Endothelial cell of umbilical vein (primary cell): ENCODE results near the gene EME2. TPM values are rescaled to one million over a fixed set of nuclear protein-coding genes. Genes with fewer than 3 reads are reported as not detected.

Source experiments
- BruUV-seq: library from RNA; stranded (reverse); fragments of 400-500 nt; replicated peaks from 2 replicates; lab custom pipeline; 2021; lab: Mats Ljungman, UMichigan
- CTCF ChIA-PET: fragments of 300-600, 350-600 bp; sonication (Branson Sonifier 250); formaldehyde crosslinking; loops from one replicate; lab custom pipeline; 2021; ENCODE audit warnings: antibody characterized with exemption, inconsistent platforms; lab: Charles Lee
- POLR2A ChIA-PET: fragments of 300-600, 350-600 bp; sonication (Branson Sonifier 250); formaldehyde crosslinking; loops from one replicate; lab custom pipeline; 2021; ENCODE audit warnings: antibody characterized with exemption, inconsistent platforms; lab: Charles Lee
- DNase-seq: peaks from one replicate; pipeline ENCODE4 v3.0.0-alpha.2; 2011; ENCODE audit warnings: low read depth, low spot score
- FAIRE-seq: peaks from 2 replicates; lab custom pipeline; 2011; peaks lifted over from hg19 to GRCh38; lab: Jason Lieb, UNC
- H2AFZ ChIP-seq: 2 replicates; pipeline ENCODE4 v1.6.0; 2012; ENCODE audit warnings: low read depth, low read length, control low read depth, inconsistent platforms
- H3K27ac ChIP-seq: 2 replicates; pipeline ENCODE4 v1.5.1; 2011; ENCODE audit warnings: low read depth, mild to moderate bottlenecking, control low read depth, low read length, moderate library complexity; ENCODE audit not compliant: insufficient read depth
- H3K27me3 ChIP-seq, 2 experiments: 2 replicates each; pipeline versions ENCODE4 v1.6.0 to v1.6.1; 2011; ENCODE audit warnings: low read length in 2 of 2, mixed read lengths in 1 of 2; ENCODE audit not compliant: control insufficient read depth in 2 of 2, insufficient read depth in 2 of 2
- H3K36me3 ChIP-seq, 2 experiments: 2 replicates in 1 of 2; 3 replicates in 1 of 2; pipeline ENCODE4 v1.5.1; 2011; ENCODE audit warnings: low read length in 2 of 2, mild to moderate bottlenecking in 1 of 2, moderate library complexity in 1 of 2; ENCODE audit not compliant: control insufficient read depth in 2 of 2, insufficient read depth in 2 of 2; ENCODE audit errors: extremely low read depth in 1 of 2
- H3K4me1 ChIP-seq: 3 replicates; pipeline ENCODE4 v1.5.1; 2011; ENCODE audit warnings: mild to moderate bottlenecking, low read length; ENCODE audit not compliant: control insufficient read depth, insufficient read depth; ENCODE audit errors: extremely low read depth
- H3K4me2 ChIP-seq: 2 replicates; pipeline ENCODE4 v1.6.1; 2011; ENCODE audit warnings: low read length, control low read depth, mixed read lengths; ENCODE audit not compliant: insufficient read depth
- H3K4me3 ChIP-seq, 3 experiments: fragments of 200-600 bp in 1 of 3; sonication (generic), shearing (Covaris generic) in 1 of 3; replicated peaks in 1 of 3; 2 replicates each; pipeline ENCODE4 v1.5.1; 2011 to 2016; ENCODE audit warnings: control low read depth in 3 of 3, low read length in 3 of 3, mild to moderate bottlenecking in 2 of 3, inconsistent platforms in 1 of 3, low read depth in 1 of 3, moderate library complexity in 1 of 3; ENCODE audit not compliant: insufficient read depth in 1 of 3
- H3K79me2 ChIP-seq: 2 replicates; pipeline ENCODE4 v1.6.0; 2012; ENCODE audit warnings: low read length, inconsistent platforms; ENCODE audit not compliant: control insufficient read depth, insufficient read depth
- H3K9ac ChIP-seq: replicated peaks from 2 replicates; pipeline ENCODE3; 2011; ENCODE audit warnings: low read length, control low read depth; ENCODE audit not compliant: insufficient read depth; ENCODE audit errors: extremely low read depth
- H3K9me1 ChIP-seq: replicated peaks from 3 replicates; pipeline ENCODE4 v1.6.0; 2011; ENCODE audit warnings: mild to moderate bottlenecking, low read length; ENCODE audit not compliant: control insufficient read depth, insufficient read depth; ENCODE audit errors: extremely low read depth
- H3K9me3 ChIP-seq: replicated peaks from 2 replicates; pipeline ENCODE4 v1.5.1; 2012; ENCODE audit warnings: low read length, inconsistent platforms; ENCODE audit not compliant: control insufficient read depth, insufficient read depth
- H4K20me1 ChIP-seq: replicated peaks from 2 replicates; pipeline ENCODE3; 2011; ENCODE audit warnings: mild to moderate bottlenecking, low read length; ENCODE audit not compliant: control insufficient read depth, insufficient read depth; ENCODE audit errors: extremely low read depth
- EZH2 ChIP-seq: IDR thresholded peaks from 2 replicates; pipeline ENCODE4 v1.6.1; 2012; ENCODE audit warnings: borderline replicate concordance, low read depth, mild to moderate bottlenecking, moderate library complexity, low read length, inconsistent platforms; ENCODE audit not compliant: severe bottlenecking
- FOS ChIP-seq: IDR thresholded peaks from 2 replicates; pipeline ENCODE4 v1.6.1; 2011; ENCODE audit warnings: mild to moderate bottlenecking, low read length, moderate library complexity, borderline replicate concordance; ENCODE audit not compliant: insufficient read depth
- GATA2 ChIP-seq: IDR thresholded peaks from 2 replicates; pipeline ENCODE4 v1.7.0; 2011; ENCODE audit warnings: low read depth, mild to moderate bottlenecking, moderate library complexity, mixed read lengths, low read length; ENCODE audit not compliant: insufficient read length, insufficient read depth
- JUN ChIP-seq: IDR thresholded peaks from 2 replicates; pipeline ENCODE4 v1.6.1; 2011; ENCODE audit warnings: borderline replicate concordance, low read depth; ENCODE audit not compliant: insufficient read length, insufficient read depth
- MYC ChIP-seq: IDR thresholded peaks from one replicate; pipeline ENCODE4 v1.6.1; 2011; ENCODE audit warnings: mild to moderate bottlenecking, low read depth, low read length
- POLR2A ChIP-seq: IDR thresholded peaks from 2 replicates; pipeline ENCODE4 v1.6.1; 2012; ENCODE audit warnings: low read depth, mild to moderate bottlenecking, control low read depth, low read length
- POLR2AphosphoS5 ChIP-seq: IDR thresholded peaks from 2 replicates; pipeline ENCODE4 v1.6.1; 2012; ENCODE audit warnings: low read depth, mild to moderate bottlenecking, control low read depth, low read length, moderate library complexity; ENCODE audit not compliant: insufficient read depth
- dilution Hi-C: fragments of 300-500 bp; cut with MboI; formaldehyde crosslinking; loops from one replicate; pipeline ENCODE4 v1.15.0; 2019; ENCODE audit warnings: low sequenced_read_pairs; ENCODE audit not compliant: extremely low pct_ligation_motif_present
- intact Hi-C: fragments of 100-400 bp; cut with micrococcal nuclease; formaldehyde crosslinking; loops from one replicate; pipeline ENCODE4 v1.10.0; 2022
- polyA plus RNA-seq, 4 experiments: library from polyadenylated mRNA; depleted of rRNA in 3 of 4; stranded (reverse) in 3 of 4; unstranded in 1 of 4; fragments of >200 nt; gene quantifications; 2 replicates each; pipeline versions ENCODE4 v1.2.1 to v1.2.3, GENCODE V29; 2011 to 2012; ENCODE audit warnings: missing spikeins in 1 of 4
- total RNA-seq: library from RNA; stranded (reverse); gene quantifications from 2 replicates; pipeline ENCODE4 v1.2.3, GENCODE V29; 2021
- TF ChIP-seq, protein P1 (sequence below), 2 donors: IDR thresholded peaks; 1 replicate in 1 of 2; 2 replicates in 1 of 2; pipeline ENCODE4 v1.5.1; 2011; ENCODE audit warnings: low read length in 2 of 2, mild to moderate bottlenecking in 2 of 2, moderate library complexity in 2 of 2, control low read depth in 1 of 2, inconsistent platforms in 1 of 2, low read depth in 1 of 2; ENCODE audit not compliant: insufficient read depth in 1 of 2; ENCODE audit errors: extremely low read depth in 1 of 2
- TF ChIP-seq, protein P2 (sequence below): IDR thresholded peaks from 2 replicates; pipeline ENCODE4 v1.6.1; 2011; ENCODE audit not compliant: insufficient read depth, insufficient read length

EME2 gene
- total and polyA plus RNA-seq, 2 donors (not counting 3 experiments of a cell fraction or from before 2014, with no cell fraction given), result 9.7 to 21.4 TPM

DNA sequence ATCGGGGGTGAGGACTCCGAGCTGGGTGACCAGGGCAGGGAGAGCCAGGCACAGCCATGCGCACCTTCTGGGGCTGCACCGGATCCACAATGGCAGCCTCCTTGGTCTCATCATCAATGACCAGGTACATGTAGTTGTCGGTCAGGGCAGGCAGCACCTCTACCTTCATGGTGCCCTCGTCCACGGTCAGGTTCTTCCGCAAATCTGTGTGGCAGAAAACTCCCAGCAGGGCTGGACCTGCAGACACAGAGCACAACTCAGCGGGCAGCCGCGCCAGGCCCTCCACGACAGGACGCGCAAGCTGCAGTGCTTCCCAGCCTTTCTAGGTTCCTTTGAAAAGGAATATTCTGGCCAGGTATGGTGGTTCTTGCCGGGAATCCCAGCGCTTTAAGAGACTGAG, 50.2 kb downstream of the EME2 start:
- TF ChIP-seq GATA2, result no peak
- TF ChIP-seq, protein P1, sequence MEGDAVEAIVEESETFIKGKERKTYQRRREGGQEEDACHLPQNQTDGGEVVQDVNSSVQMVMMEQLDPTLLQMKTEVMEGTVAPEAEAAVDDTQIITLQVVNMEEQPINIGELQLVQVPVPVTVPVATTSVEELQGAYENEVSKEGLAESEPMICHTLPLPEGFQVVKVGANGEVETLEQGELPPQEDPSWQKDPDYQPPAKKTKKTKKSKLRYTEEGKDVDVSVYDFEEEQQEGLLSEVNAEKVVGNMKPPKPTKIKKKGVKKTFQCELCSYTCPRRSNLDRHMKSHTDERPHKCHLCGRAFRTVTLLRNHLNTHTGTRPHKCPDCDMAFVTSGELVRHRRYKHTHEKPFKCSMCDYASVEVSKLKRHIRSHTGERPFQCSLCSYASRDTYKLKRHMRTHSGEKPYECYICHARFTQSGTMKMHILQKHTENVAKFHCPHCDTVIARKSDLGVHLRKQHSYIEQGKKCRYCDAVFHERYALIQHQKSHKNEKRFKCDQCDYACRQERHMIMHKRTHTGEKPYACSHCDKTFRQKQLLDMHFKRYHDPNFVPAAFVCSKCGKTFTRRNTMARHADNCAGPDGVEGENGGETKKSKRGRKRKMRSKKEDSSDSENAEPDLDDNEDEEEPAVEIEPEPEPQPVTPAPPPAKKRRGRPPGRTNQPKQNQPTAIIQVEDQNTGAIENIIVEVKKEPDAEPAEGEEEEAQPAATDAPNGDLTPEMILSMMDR (IDR thresholded peaks at IDR 0.05; ENCODE audit: extremely low read depth in 1 of 2, insufficient read depth in 1 of 2, low read depth in 1 of 2, low read length in 2 of 2), result no peak
- TF ChIP-seq, protein P2, sequence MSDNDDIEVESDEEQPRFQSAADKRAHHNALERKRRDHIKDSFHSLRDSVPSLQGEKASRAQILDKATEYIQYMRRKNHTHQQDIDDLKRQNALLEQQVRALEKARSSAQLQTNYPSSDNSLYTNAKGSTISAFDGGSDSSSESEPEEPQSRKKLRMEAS, result no peak
- no peak for TF ChIP-seq MYC
- TF ChIP-seq JUN, result no peak
- no peak for TF ChIP-seq POLR2AphosphoS5
- TF ChIP-seq POLR2A, result no peak
- no peak for TF ChIP-seq EZH2
- no peak for TF ChIP-seq FOS
- Histone ChIP-seq H3K9ac (no peak overlapping the region), H3K27ac (no peak overlapping the region), H3K9me3 (no peaks in the 10 kb centered on the region), H2AFZ (no peak overlapping the region), H3K27me3 (no peaks in the 10 kb centered on the region), H3K4me3 (no peak overlapping the region), H3K9me1 (no peaks in the 10 kb centered on the region), H3K36me3 (peaks cover 0 to 23% of the 10 kb centered on the region in 2 experiments), H3K79me2 (peaks cover 8% of the 10 kb centered on the region), H3K4me1 (peaks cover 5% of the 10 kb centered on the region), H3K4me2 (no peak overlapping the region), H4K20me1 (no peaks in the 10 kb centered on the region)
- FAIRE-seq (no peak), DNase-seq (no peak)
- intact Hi-C loops (no loop called here), dilution Hi-C loops (no loop called here)
- CTCF ChIA-PET, result interaction anchor here (2.2 kb wide), 1 partner anchor 49 kb away, joined by 16 read pairs; the partner anchor contains the start of genes EME2 and MRPS34
- no TSS peak for BruUV-seq
- POLR2A ChIA-PET, result no interaction called here
